Fibroblast of skin of right quadriceps (primary cell): ENCODE data around the gene P2RY4.
"Not testable (repeated sequence)": the region's sequence is repeated elsewhere in the genome, so short reads cannot be mapped to it uniquely, and the experiment has no call there.

Experiments used
- DNase-seq: peaks from one replicate; pipeline ENCODE4 v3.0.0-alpha.2; 2013

P2RY4 gene

GRCh38 chrX:70241501-70241900 is 18.5 kb downstream of the P2RY4 start:
- no peak for DNase-seq

GRCh38 chrX:70240751-70241150 is 19.3 kb downstream of the P2RY4 start:
- no peak for DNase-seq

- no peak for DNase-seq
These were observed 25.6 kb downstream of the P2RY4 start, which contains the start of gene AWAT1 for GRCh38 chrX:70234355-70234754. Gene AWAT1, plus strand, starts transcription at chrX:70234655. Its CDS starts 41 bp downstream, at chrX:70234696.

GRCh38 chrX:70231666-70232065 is 28.3 kb downstream of the P2RY4 start:
- DNase-seq: no peak

- DNase-seq: no peak
These were observed 33.3 kb downstream of the P2RY4 start for GRCh38 chrX:70226687-70227086.

- no peak for DNase-seq
These were observed 34.0 kb downstream of the P2RY4 start for GRCh38 chrX:70226048-70226447.

GRCh38 chrX:70219938-70220764 is 39.9 kb downstream of the P2RY4 start:
- no peak for DNase-seq

- not testable (repeated sequence) for DNase-seq
These were observed 50.4 kb downstream of the P2RY4 start for GRCh38 chrX:70209570-70209969.

- DNase-seq: no peak
These were observed 51.5 kb downstream of the P2RY4 start for GRCh38 chrX:70208479-70208878.
